Caco-2 (cell line): ENCODE data around the gene TMEM107. TPM values are rescaled to one million over a fixed set of nuclear protein-coding genes. Genes with fewer than 3 reads are reported as not detected.

ENCODE experiments used
- BruUV-seq: library from RNA; stranded (reverse); fragments of 400-500 nt; replicated peaks from 2 replicates; lab custom pipeline; 2021; lab: Mats Ljungman, UMichigan
- CTCF ChIA-PET: fragments of 300-600 bp; sonication (Branson Sonifier 250); formaldehyde crosslinking; loops from one replicate; lab custom pipeline; 2022; ENCODE audit warnings: antibody characterized with exemption; lab: Charles Lee
- POLR2A ChIA-PET: fragments of 300-600 bp; sonication (Branson Sonifier 250); formaldehyde crosslinking; loops from one replicate; lab custom pipeline; 2022; ENCODE audit warnings: antibody characterized with exemption; lab: Charles Lee
- DNase-seq, 2 experiments: peaks; one replicate each; pipeline versions ENCODE4 v3.0.0 to v3.0.0-alpha.2; 2020 to 2022
- H3K27me3 ChIP-seq: replicated peaks from 2 replicates; pipeline ENCODE4 v1.6.0; 2011; ENCODE audit warnings: low read length; ENCODE audit not compliant: control insufficient read depth, insufficient read depth
- H3K36me3 ChIP-seq: 2 replicates; pipeline ENCODE4 v1.5.1; 2011; ENCODE audit warnings: low read length; ENCODE audit not compliant: control insufficient read depth, insufficient read depth
- H3K4me1 ChIP-seq: fragments of 250-450 bp; sonication (Bioruptor Pico); 2 replicates; pipeline ENCODE4 v1.5.1; 2020; ENCODE audit warnings: mild to moderate bottlenecking
- H3K4me3 ChIP-seq: 2 replicates; pipeline ENCODE4 v1.5.1; 2011; ENCODE audit warnings: low read depth, mild to moderate bottlenecking, control low read depth, low read length
- H3K9me3 ChIP-seq: fragments of 250-450 bp; sonication (Bioruptor Pico); 2 replicates; pipeline ENCODE4 v1.5.1; 2020; ENCODE audit warnings: mild to moderate bottlenecking, moderate library complexity
- H3K27ac Mint-ChIP-seq: one replicate; pipeline ENCODE4 v1.8.0; 2022; ENCODE audit warnings: mixed read lengths; ENCODE audit not compliant: unreplicated experiment
- H3K27me3 Mint-ChIP-seq: one replicate; pipeline ENCODE4 v1.8.0; 2022; ENCODE audit warnings: mixed read lengths; ENCODE audit not compliant: insufficient read depth, unreplicated experiment
- H3K36me3 Mint-ChIP-seq: one replicate; pipeline ENCODE4 v1.8.0; 2022; ENCODE audit warnings: mild to moderate bottlenecking, mixed read lengths; ENCODE audit not compliant: insufficient read depth, unreplicated experiment
- H3K4me1 Mint-ChIP-seq: one replicate; pipeline ENCODE4 v1.8.0; 2022; ENCODE audit warnings: low read depth, mixed read lengths; ENCODE audit not compliant: unreplicated experiment
- H3K4me3 Mint-ChIP-seq: one replicate; pipeline ENCODE4 v1.8.0; 2022; ENCODE audit warnings: mild to moderate bottlenecking, moderate library complexity, mixed read lengths; ENCODE audit not compliant: unreplicated experiment
- H3K9me3 Mint-ChIP-seq: one replicate; pipeline ENCODE4 v1.8.0; 2022; ENCODE audit warnings: mixed read lengths; ENCODE audit not compliant: unreplicated experiment
- intact Hi-C: fragments of 100-400 bp; cut with micrococcal nuclease; formaldehyde crosslinking; loops from one replicate; pipeline ENCODE4 v1.10.0; 2022; ENCODE audit not compliant: unreplicated experiment
- total RNA-seq: library from RNA; stranded (reverse); gene quantifications from 2 replicates; pipeline ENCODE4 v1.2.3, GENCODE V29; 2022
- TF ChIP-seq, protein P1 (sequence below), 2 experiments: fragments of 200-600 bp in 1 of 2; IDR thresholded peaks; 1 replicate in 1 of 2; 2 replicates in 1 of 2; pipeline versions ENCODE4 v1.5.1 to v1.8.0; 2011 to 2022; ENCODE audit warnings: antibody characterized with exemption in 1 of 2, control low read depth in 1 of 2, inconsistent platforms in 1 of 2, low read depth in 1 of 2, low read length in 1 of 2, mild to moderate bottlenecking in 1 of 2, moderate library complexity in 1 of 2; ENCODE audit not compliant: insufficient read depth in 1 of 2, severe bottlenecking in 1 of 2, unreplicated experiment in 1 of 2

TMEM107 gene
- total RNA-seq, 1 experiment from 2014 or later: 5.4 TPM

- Mint-ChIP-seq H3K4me3 (no peak within 1 kb of the TSS), H3K27me3 (no peaks in the 10 kb centered on the region), H3K9me3 (no peaks in the 10 kb centered on the region), H3K36me3 (no peaks in the 10 kb centered on the region), H3K27ac (peak within 1 kb of the TSS; percentile 63), H3K4me1 (no peaks in the 10 kb centered on the region)
- POLR2A ChIA-PET: interaction anchor here (0.5 to 1.1 kb wide), 8 partner anchors 9 to 469 kb away, joined by 3 to 17 read pairs (median 5); partner anchors contain the start of genes AURKB and SLC25A35
- Histone ChIP-seq H3K36me3 (no peaks in the 10 kb centered on the region), H3K27me3 (no peaks in the 10 kb centered on the region), H3K9me3 (no peaks in the 10 kb centered on the region), H3K4me3 (peak within 1 kb of the TSS; percentile 66), H3K4me1 (peaks cover 13% of the 10 kb centered on the region)
- intact Hi-C loops: no loop called here
- TF ChIP-seq, protein P1, sequence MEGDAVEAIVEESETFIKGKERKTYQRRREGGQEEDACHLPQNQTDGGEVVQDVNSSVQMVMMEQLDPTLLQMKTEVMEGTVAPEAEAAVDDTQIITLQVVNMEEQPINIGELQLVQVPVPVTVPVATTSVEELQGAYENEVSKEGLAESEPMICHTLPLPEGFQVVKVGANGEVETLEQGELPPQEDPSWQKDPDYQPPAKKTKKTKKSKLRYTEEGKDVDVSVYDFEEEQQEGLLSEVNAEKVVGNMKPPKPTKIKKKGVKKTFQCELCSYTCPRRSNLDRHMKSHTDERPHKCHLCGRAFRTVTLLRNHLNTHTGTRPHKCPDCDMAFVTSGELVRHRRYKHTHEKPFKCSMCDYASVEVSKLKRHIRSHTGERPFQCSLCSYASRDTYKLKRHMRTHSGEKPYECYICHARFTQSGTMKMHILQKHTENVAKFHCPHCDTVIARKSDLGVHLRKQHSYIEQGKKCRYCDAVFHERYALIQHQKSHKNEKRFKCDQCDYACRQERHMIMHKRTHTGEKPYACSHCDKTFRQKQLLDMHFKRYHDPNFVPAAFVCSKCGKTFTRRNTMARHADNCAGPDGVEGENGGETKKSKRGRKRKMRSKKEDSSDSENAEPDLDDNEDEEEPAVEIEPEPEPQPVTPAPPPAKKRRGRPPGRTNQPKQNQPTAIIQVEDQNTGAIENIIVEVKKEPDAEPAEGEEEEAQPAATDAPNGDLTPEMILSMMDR (IDR thresholded peaks at IDR 0.05; ENCODE audit: insufficient read depth in 1 of 2, low read depth in 1 of 2, low read length in 1 of 2, severe bottlenecking in 1 of 2, unreplicated experiment in 1 of 2): no peak
- CTCF ChIA-PET: interaction anchor here (0.7 to 1.0 kb wide), 3 partner anchors 13 to 31 kb away, joined by 3 to 4 read pairs (median 4); partner anchors contain the start of gene AURKB
- peak; percentile 89 to 95 for DNase-seq
- TSS peak; percentile 67 for BruUV-seq
Observed at GRCh38 chr17:8189711-8190477, 13.7 kb upstream of the TMEM107 start, which contains the start of gene BORCS6. BORCS6 (minus strand) TSS chr17:8190180; CDS start chr17:8190140, 40 bp downstream.

DNA sequence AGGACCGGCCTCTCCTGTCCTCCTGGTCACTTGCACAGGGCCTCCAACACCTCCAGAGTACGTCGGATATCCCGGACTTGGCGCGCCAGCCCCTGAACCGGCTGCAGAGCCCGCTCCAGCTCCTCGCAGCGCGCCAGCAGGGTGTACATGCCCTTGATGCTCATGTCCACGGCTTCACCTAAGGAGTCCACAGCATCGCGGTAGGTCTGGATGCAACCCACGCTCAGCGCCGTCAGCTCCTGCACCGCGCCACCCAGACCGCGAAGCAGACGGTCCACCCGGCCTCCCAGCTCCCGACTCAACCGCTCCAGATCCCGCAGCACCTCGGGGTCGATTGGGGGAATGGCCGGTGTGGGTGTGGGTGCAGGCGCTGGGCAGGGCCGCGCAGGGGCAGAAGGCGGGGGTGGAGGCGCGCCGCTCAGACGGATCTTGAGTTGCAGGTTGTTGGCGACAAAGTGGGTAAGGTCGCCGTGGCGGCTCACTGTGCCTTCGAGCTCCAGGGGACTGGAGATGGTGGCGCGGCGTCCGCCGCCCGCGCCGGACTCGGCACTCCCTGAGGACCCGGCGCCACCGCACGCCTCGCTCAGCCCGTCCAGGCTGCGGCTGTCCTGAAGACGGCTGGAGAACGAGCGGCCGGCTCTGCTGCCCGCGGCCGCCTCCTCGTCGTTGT lies 13.0 kb upstream of the TMEM107 start:
- Histone ChIP-seq H3K27me3 (no peaks in the 10 kb centered on the region), H3K4me3 (peak overlapping the region; percentile 66), H3K9me3 (no peaks in the 10 kb centered on the region), H3K4me1 (peaks cover 13% of the 10 kb centered on the region), H3K36me3 (no peaks in the 10 kb centered on the region)
- no TSS peak for BruUV-seq
- Mint-ChIP-seq H3K27me3 (no peaks in the 10 kb centered on the region), H3K9me3 (no peaks in the 10 kb centered on the region), H3K4me1 (no peaks in the 10 kb centered on the region), H3K36me3 (no peaks in the 10 kb centered on the region), H3K4me3 (no peak overlapping the region), H3K27ac (no peak overlapping the region)
- intact Hi-C loops: no loop called here
- CTCF ChIA-PET: no interaction called here
- TF ChIP-seq, protein P1 (IDR thresholded peaks at IDR 0.05; ENCODE audit: insufficient read depth in 1 of 2, low read depth in 1 of 2, low read length in 1 of 2, severe bottlenecking in 1 of 2, unreplicated experiment in 1 of 2): no peak
- DNase-seq: no peak
- POLR2A ChIA-PET: interaction anchor here (1.2 kb wide), 1 partner anchor 33 kb away, joined by 6 read pairs; no protein-coding TSS in a partner anchor

- CTCF ChIA-PET: no interaction called here
- Mint-ChIP-seq H3K4me1 (peaks cover 6% of the 10 kb centered on the region), H3K27me3 (no peaks in the 10 kb centered on the region), H3K4me3 (no peak overlapping the region), H3K27ac (no peak overlapping the region), H3K9me3 (no peaks in the 10 kb centered on the region), H3K36me3 (no peaks in the 10 kb centered on the region)
- intact Hi-C loops: no loop called here
- DNase-seq: no peak
- no peaks in the 10 kb centered on the region for H3K36me3 ChIP-seq
- no TSS peak for BruUV-seq
- POLR2A ChIA-PET: interaction anchor here (1.2 kb wide), 3 partner anchors 15 to 34 kb away, joined by 3 to 6 read pairs (median 4); partner anchors contain the start of gene AURKB
- peak overlapping the region; percentile 66 for H3K4me3 ChIP-seq
- H3K27me3 ChIP-seq: no peaks in the 10 kb centered on the region
- TF ChIP-seq, protein P1 (IDR thresholded peaks at IDR 0.05; ENCODE audit: insufficient read depth in 1 of 2, low read depth in 1 of 2, low read length in 1 of 2, severe bottlenecking in 1 of 2, unreplicated experiment in 1 of 2): no peak
- peaks cover 13% of the 10 kb centered on the region for H3K4me1 ChIP-seq
- no peaks in the 10 kb centered on the region for H3K9me3 ChIP-seq
Observed at GRCh38 chr17:8188263-8188839, 12.2 kb upstream of the TMEM107 start.
